Endothelial cell of umbilical vein (primary cell): ENCODE results near the gene MRPL34. TPM values are rescaled to one million over a fixed set of nuclear protein-coding genes. Genes with fewer than 3 reads are reported as not detected.
A peak's percentile ranks its signal among the peaks of the same experiment; 100 is the strongest.

Source experiments
- BruUV-seq: library from RNA; stranded (reverse); fragments of 400-500 nt; replicated peaks from 2 replicates; lab custom pipeline; 2021; lab: Mats Ljungman, UMichigan
- CTCF ChIA-PET: fragments of 300-600, 350-600 bp; sonication (Branson Sonifier 250); formaldehyde crosslinking; loops from one replicate; lab custom pipeline; 2021; ENCODE audit warnings: antibody characterized with exemption, inconsistent platforms; lab: Charles Lee
- POLR2A ChIA-PET: fragments of 300-600, 350-600 bp; sonication (Branson Sonifier 250); formaldehyde crosslinking; loops from one replicate; lab custom pipeline; 2021; ENCODE audit warnings: antibody characterized with exemption, inconsistent platforms; lab: Charles Lee
- DNase-seq: peaks from one replicate; pipeline ENCODE4 v3.0.0-alpha.2; 2011; ENCODE audit warnings: low read depth, low spot score
- FAIRE-seq: peaks from 2 replicates; lab custom pipeline; 2011; peaks lifted over from hg19 to GRCh38; lab: Jason Lieb, UNC
- H2AFZ ChIP-seq: 2 replicates; pipeline ENCODE4 v1.6.0; 2012; ENCODE audit warnings: low read depth, low read length, control low read depth, inconsistent platforms
- H3K27ac ChIP-seq: 2 replicates; pipeline ENCODE4 v1.5.1; 2011; ENCODE audit warnings: low read depth, mild to moderate bottlenecking, control low read depth, low read length, moderate library complexity; ENCODE audit not compliant: insufficient read depth
- H3K27me3 ChIP-seq, 2 experiments: 2 replicates each; pipeline versions ENCODE4 v1.6.0 to v1.6.1; 2011; ENCODE audit warnings: low read length in 2 of 2, mixed read lengths in 1 of 2; ENCODE audit not compliant: control insufficient read depth in 2 of 2, insufficient read depth in 2 of 2
- H3K36me3 ChIP-seq, 2 experiments: 2 replicates in 1 of 2; 3 replicates in 1 of 2; pipeline ENCODE4 v1.5.1; 2011; ENCODE audit warnings: low read length in 2 of 2, mild to moderate bottlenecking in 1 of 2, moderate library complexity in 1 of 2; ENCODE audit not compliant: control insufficient read depth in 2 of 2, insufficient read depth in 2 of 2; ENCODE audit errors: extremely low read depth in 1 of 2
- H3K4me1 ChIP-seq: 3 replicates; pipeline ENCODE4 v1.5.1; 2011; ENCODE audit warnings: mild to moderate bottlenecking, low read length; ENCODE audit not compliant: control insufficient read depth, insufficient read depth; ENCODE audit errors: extremely low read depth
- H3K4me2 ChIP-seq: 2 replicates; pipeline ENCODE4 v1.6.1; 2011; ENCODE audit warnings: low read length, control low read depth, mixed read lengths; ENCODE audit not compliant: insufficient read depth
- H3K4me3 ChIP-seq, 3 experiments: fragments of 200-600 bp in 1 of 3; sonication (generic), shearing (Covaris generic) in 1 of 3; replicated peaks in 1 of 3; 2 replicates each; pipeline ENCODE4 v1.5.1; 2011 to 2016; ENCODE audit warnings: control low read depth in 3 of 3, low read length in 3 of 3, mild to moderate bottlenecking in 2 of 3, inconsistent platforms in 1 of 3, low read depth in 1 of 3, moderate library complexity in 1 of 3; ENCODE audit not compliant: insufficient read depth in 1 of 3
- H3K79me2 ChIP-seq: 2 replicates; pipeline ENCODE4 v1.6.0; 2012; ENCODE audit warnings: low read length, inconsistent platforms; ENCODE audit not compliant: control insufficient read depth, insufficient read depth
- H3K9ac ChIP-seq: replicated peaks from 2 replicates; pipeline ENCODE3; 2011; ENCODE audit warnings: low read length, control low read depth; ENCODE audit not compliant: insufficient read depth; ENCODE audit errors: extremely low read depth
- H3K9me1 ChIP-seq: replicated peaks from 3 replicates; pipeline ENCODE4 v1.6.0; 2011; ENCODE audit warnings: mild to moderate bottlenecking, low read length; ENCODE audit not compliant: control insufficient read depth, insufficient read depth; ENCODE audit errors: extremely low read depth
- H3K9me3 ChIP-seq: replicated peaks from 2 replicates; pipeline ENCODE4 v1.5.1; 2012; ENCODE audit warnings: low read length, inconsistent platforms; ENCODE audit not compliant: control insufficient read depth, insufficient read depth
- H4K20me1 ChIP-seq: replicated peaks from 2 replicates; pipeline ENCODE3; 2011; ENCODE audit warnings: mild to moderate bottlenecking, low read length; ENCODE audit not compliant: control insufficient read depth, insufficient read depth; ENCODE audit errors: extremely low read depth
- EZH2 ChIP-seq: IDR thresholded peaks from 2 replicates; pipeline ENCODE4 v1.6.1; 2012; ENCODE audit warnings: borderline replicate concordance, low read depth, mild to moderate bottlenecking, moderate library complexity, low read length, inconsistent platforms; ENCODE audit not compliant: severe bottlenecking
- GATA2 ChIP-seq: IDR thresholded peaks from 2 replicates; pipeline ENCODE4 v1.7.0; 2011; ENCODE audit warnings: low read depth, mild to moderate bottlenecking, moderate library complexity, mixed read lengths, low read length; ENCODE audit not compliant: insufficient read length, insufficient read depth
- JUN ChIP-seq: IDR thresholded peaks from 2 replicates; pipeline ENCODE4 v1.6.1; 2011; ENCODE audit warnings: borderline replicate concordance, low read depth; ENCODE audit not compliant: insufficient read length, insufficient read depth
- POLR2AphosphoS5 ChIP-seq: IDR thresholded peaks from 2 replicates; pipeline ENCODE4 v1.6.1; 2012; ENCODE audit warnings: low read depth, mild to moderate bottlenecking, control low read depth, low read length, moderate library complexity; ENCODE audit not compliant: insufficient read depth
- dilution Hi-C: fragments of 300-500 bp; cut with MboI; formaldehyde crosslinking; loops from one replicate; pipeline ENCODE4 v1.15.0; 2019; ENCODE audit warnings: low sequenced_read_pairs; ENCODE audit not compliant: extremely low pct_ligation_motif_present
- intact Hi-C: fragments of 100-400 bp; cut with micrococcal nuclease; formaldehyde crosslinking; loops from one replicate; pipeline ENCODE4 v1.10.0; 2022
- polyA plus RNA-seq, 4 experiments: library from polyadenylated mRNA; depleted of rRNA in 3 of 4; stranded (reverse) in 3 of 4; unstranded in 1 of 4; fragments of >200 nt; gene quantifications; 2 replicates each; pipeline versions ENCODE4 v1.2.1 to v1.2.3, GENCODE V29; 2011 to 2012; ENCODE audit warnings: missing spikeins in 1 of 4
- total RNA-seq: library from RNA; stranded (reverse); gene quantifications from 2 replicates; pipeline ENCODE4 v1.2.3, GENCODE V29; 2021
- TF ChIP-seq, protein P1 (sequence below), 2 donors: IDR thresholded peaks; 1 replicate in 1 of 2; 2 replicates in 1 of 2; pipeline ENCODE4 v1.5.1; 2011; ENCODE audit warnings: low read length in 2 of 2, mild to moderate bottlenecking in 2 of 2, moderate library complexity in 2 of 2, control low read depth in 1 of 2, inconsistent platforms in 1 of 2, low read depth in 1 of 2; ENCODE audit not compliant: insufficient read depth in 1 of 2; ENCODE audit errors: extremely low read depth in 1 of 2

MRPL34 gene
- total and polyA plus RNA-seq, 2 donors (not counting 3 experiments of a cell fraction or from before 2014, with no cell fraction given) = 45.5 to 55.7 TPM

DNA sequence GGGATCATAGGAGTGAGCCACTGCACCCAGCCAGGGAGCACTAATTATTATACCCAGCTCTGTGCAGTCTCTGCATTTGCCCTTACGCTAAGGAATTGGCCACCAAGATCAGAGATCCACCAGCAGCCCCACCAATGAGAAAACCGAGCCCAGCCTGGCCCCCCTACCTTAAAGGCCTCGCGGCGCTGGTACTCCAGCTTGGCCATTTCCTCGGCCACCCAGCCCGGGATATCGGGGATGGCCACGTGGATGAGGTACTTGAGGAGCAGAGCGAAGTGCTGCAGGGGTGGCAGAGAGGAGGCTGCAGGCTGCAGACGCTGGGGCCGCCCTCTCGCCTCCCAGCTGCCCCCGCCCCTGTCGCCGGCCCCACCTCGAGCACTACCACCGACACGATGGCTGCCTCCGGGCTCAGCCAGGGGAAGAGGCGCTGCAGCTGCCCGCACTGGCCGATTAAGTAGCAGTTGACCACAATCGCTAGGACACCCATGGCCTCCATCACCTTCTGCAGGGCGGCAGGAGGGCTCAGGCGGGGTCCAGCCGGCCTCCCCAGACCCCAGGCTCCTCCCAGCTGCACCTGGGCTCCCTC, 21.5 kb downstream of the MRPL34 start:
- H3K9me1 ChIP-seq = no peaks in the 10 kb centered on the region
- H3K36me3 ChIP-seq = no peaks in the 10 kb centered on the region
- no peak overlapping the region for H3K9ac ChIP-seq
- intact Hi-C loops = no loop called here
- H3K79me2 ChIP-seq = no peaks in the 10 kb centered on the region
- DNase-seq (no peak), FAIRE-seq (no peak)
- H3K4me3 ChIP-seq = no peak overlapping the region
- peaks cover 4 to 19% of the 10 kb centered on the region in 2 experiments for H3K27me3 ChIP-seq
- no TSS peak for BruUV-seq
- ChIA-PET CTCF (interaction anchor here (0.5 to 2.5 kb wide), 7 partner anchors 10 to 870 kb away, joined by 3 to 16 read pairs (median 4); partner anchors contain the start of gene DDA1), POLR2A (interaction anchor here (0.6 to 1.3 kb wide), 2 partner anchors 18 to 193 kb away, joined by 3 read pairs; partner anchors contain the start of gene DDA1)
- H3K4me2 ChIP-seq = no peak overlapping the region
- dilution Hi-C loops = no loop called here
- no peaks in the 10 kb centered on the region for H4K20me1 ChIP-seq
- H3K9me3 ChIP-seq = no peaks in the 10 kb centered on the region
- no peak overlapping the region for H3K27ac ChIP-seq
- peaks cover 10% of the 10 kb centered on the region for H3K4me1 ChIP-seq
- TF ChIP-seq JUN = no peak
- TF ChIP-seq EZH2 = no peak
- no peak for TF ChIP-seq POLR2AphosphoS5
- H2AFZ ChIP-seq = no peak overlapping the region

DNA sequence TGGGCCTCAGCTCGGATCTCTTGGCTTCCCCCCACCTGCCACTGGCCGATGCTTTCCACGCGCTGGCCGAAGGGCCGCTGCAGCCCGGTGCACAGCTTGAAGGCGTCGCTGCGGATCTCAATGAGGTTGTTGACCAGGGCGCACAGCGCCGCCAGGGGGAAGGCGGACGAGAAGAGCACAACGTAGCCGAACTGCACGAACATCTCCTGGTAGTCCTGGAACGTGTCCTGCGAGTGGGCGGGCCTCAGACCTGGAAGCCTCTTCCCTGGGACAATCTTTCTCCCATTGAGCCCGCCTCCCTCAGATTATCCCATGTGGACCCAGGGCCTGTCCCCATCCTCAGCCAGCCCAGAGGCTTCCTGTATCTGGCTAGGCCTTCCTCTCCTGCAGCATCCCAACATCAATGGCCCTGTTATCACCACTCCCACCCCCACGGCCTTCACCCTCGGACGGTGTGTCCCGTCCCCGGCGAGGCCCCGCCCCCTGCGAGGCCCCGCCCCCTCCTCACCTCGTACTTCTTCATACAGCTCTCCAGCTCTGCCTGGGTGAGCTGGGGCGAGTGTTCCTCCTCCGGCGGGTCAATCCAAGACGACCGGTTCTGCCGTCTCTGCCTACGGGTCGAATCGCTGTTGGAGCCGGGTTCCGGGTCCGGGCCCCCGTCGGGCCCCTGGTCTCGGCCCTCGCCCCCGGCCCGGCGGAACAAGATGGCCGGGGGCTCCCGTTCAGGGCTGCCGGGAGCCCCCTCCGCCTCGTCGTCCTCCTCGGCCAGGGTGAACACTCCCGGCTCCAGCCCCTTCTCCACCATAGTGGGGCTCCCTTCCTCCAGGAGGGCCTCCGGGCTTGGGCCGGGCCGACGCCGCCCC, 22.2 kb downstream of the MRPL34 start:
- H3K4me3 ChIP-seq = peak overlapping the region; percentile 15 to 24 (median 18)
- no peaks in the 10 kb centered on the region for H3K36me3 ChIP-seq
- H3K9me3 ChIP-seq = no peaks in the 10 kb centered on the region
- H3K27me3 ChIP-seq = peaks cover 4 to 19% of the 10 kb centered on the region in 2 experiments
- intact Hi-C loops (no loop called here), dilution Hi-C loops (no loop called here)
- H3K9ac ChIP-seq = no peak overlapping the region
- peak; percentile 79 for FAIRE-seq
- no peaks in the 10 kb centered on the region for H4K20me1 ChIP-seq
- TF ChIP-seq, protein P1, sequence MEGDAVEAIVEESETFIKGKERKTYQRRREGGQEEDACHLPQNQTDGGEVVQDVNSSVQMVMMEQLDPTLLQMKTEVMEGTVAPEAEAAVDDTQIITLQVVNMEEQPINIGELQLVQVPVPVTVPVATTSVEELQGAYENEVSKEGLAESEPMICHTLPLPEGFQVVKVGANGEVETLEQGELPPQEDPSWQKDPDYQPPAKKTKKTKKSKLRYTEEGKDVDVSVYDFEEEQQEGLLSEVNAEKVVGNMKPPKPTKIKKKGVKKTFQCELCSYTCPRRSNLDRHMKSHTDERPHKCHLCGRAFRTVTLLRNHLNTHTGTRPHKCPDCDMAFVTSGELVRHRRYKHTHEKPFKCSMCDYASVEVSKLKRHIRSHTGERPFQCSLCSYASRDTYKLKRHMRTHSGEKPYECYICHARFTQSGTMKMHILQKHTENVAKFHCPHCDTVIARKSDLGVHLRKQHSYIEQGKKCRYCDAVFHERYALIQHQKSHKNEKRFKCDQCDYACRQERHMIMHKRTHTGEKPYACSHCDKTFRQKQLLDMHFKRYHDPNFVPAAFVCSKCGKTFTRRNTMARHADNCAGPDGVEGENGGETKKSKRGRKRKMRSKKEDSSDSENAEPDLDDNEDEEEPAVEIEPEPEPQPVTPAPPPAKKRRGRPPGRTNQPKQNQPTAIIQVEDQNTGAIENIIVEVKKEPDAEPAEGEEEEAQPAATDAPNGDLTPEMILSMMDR (IDR thresholded peaks at IDR 0.05; ENCODE audit: extremely low read depth in 1 of 2, insufficient read depth in 1 of 2, low read depth in 1 of 2, low read length in 2 of 2) = peak; percentile 48 to 61
- TF ChIP-seq GATA2 = no peak
- BruUV-seq = no TSS peak
- ChIA-PET CTCF (interaction anchor here (0.5 to 2.5 kb wide), 10 partner anchors 11 to 109 kb away, joined by 3 to 16 read pairs (median 4); partner anchors contain the start of genes DDA1 and MRPL34), POLR2A (interaction anchor here (0.6 kb wide), 1 partner anchor 19 kb away, joined by 9 read pairs; the partner anchor contains the start of gene DDA1)
- H3K4me1 ChIP-seq = peaks cover 10% of the 10 kb centered on the region
- DNase-seq = peak; percentile 52
- H2AFZ ChIP-seq = peak overlapping the region; percentile 47
- no peaks in the 10 kb centered on the region for H3K9me1 ChIP-seq
- no peaks in the 10 kb centered on the region for H3K79me2 ChIP-seq
- H3K27ac ChIP-seq = no peak overlapping the region
- H3K4me2 ChIP-seq = peak overlapping the region; percentile 44
